HG02759 (cell line): Measurements from ENCODE around the gene DTNB.
"Not testable (repeated sequence)": the region's sequence is repeated elsewhere in the genome, so short reads cannot be mapped to it uniquely, and the experiment has no call there.

Experiments
- ATAC-seq: cut with Tn5 transposase; IDR thresholded peaks from one replicate; pipeline ENCODE4 v1.9.1; 2021; ENCODE audit warnings: mild to moderate bottlenecking, moderate library complexity; ENCODE audit not compliant: unreplicated experiment

Gene DTNB

DNA sequence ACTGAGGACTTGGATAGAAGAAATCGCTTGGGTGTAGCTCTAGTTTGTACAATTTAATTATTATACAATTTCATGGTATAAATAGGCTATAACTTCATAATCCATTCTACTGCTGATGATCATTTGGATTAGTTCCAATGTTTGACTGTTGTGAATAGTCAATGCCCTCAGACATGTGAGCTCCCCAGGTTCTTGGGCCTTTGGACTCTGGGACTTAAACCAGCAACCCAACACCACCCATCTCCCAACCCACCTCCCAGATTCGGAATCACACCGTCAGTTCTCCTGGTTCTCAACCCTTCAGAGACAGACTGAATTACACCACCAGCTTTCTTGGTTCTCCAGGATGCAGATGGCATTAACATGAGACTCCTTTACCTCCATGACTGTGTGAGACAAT is 247.1 kb downstream of the DTNB start:
- ATAC-seq = no peak

DNA sequence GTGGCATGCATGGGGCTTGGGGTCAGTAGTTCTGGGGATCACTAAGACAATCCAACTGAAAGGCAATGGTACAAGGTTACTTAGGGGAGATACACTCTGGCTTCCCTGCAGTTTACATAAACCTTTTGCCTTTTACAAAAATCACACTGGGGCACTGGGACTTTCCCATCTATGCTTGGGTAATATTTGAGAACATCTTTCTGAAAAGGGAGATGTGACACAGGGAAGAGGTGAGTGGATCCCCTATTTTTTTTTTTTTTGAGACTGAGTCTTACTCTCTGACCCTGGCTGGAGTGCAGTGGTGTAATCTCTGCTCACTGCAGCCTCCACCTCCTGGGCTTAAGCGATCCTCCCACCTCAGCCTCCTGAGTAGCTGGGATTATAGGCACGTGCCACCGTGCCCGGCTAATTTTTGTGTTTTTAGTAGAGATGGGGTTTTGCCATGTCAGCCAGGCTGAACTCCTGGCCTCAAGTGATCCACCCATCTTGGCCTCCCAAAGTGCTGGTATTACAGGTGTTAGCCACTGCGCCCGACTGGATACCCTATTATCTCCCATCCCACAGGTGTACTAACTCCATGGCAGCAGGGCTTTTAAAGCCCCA is 248.8 kb downstream of the DTNB start:
- ATAC-seq = no peak

DNA sequence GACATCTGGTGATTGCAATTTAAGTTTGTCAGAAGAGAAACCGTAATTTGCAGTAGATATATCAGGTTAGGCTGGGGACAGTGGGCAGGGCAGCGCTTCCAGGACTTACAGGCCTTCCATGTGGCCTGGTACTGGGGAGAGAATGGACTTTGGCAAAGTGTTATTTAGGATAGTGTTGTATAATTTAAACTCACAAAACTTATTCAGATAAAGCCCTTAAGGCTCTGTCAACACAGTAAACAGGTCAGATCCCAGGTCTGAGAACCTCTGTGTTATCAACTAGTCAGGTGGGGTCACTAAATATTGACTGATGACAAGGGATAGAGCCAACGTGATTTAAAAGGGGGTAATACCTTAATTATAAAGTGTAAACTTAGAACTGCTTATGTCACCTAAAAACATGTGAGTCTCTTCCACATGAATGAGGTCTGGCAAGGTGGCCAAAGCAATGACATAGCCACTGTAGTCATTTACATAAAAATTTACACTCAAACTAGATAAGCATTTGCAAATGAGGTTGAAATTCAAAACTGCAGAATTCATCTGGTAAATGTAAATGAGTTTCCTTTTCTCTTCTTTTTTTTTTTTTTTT is 251.5 kb downstream of the DTNB start:
- ATAC-seq = no peak

DNA sequence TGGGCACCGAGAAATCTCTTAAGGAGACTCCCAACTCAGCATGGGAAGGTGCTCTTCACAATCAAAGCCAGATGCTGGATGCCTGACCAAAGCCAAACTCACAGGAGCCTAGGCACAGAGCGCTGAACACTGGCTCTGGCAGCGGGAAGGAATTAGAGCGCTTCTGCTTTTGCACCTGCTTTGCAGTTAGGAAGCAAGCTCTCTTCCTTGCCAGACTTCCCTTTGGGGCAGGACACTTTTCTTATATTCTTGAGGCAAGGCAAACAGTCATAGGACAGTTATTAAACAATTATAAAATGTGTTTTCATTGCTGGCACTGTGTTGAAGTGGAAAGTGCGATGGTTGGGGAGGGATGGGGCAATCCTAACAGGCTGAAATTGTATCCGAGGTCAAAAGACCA is 252.1 kb downstream of the DTNB start:
- no peak for ATAC-seq

DNA sequence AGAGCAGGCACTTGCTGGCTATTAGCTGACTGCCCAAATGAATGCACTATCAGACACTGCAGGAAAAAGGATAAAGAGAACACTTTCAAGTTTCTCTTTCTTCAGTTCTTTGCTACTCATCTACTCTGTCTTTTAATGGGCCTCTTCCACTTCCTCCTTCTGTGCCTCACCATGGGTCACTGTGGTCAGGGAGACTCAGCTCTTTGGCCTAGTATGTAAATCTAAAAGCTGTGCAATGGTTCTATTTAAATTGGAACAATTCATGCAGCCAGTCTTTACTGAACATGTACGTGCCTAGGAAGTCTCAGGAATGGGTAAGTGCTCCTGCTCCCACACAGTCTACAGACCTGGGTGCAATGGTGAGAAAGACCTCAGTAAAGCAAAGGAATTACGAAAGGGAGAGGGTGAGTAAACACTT is 252.5 kb downstream of the DTNB start:
- ATAC-seq = peak; percentile 49

DNA sequence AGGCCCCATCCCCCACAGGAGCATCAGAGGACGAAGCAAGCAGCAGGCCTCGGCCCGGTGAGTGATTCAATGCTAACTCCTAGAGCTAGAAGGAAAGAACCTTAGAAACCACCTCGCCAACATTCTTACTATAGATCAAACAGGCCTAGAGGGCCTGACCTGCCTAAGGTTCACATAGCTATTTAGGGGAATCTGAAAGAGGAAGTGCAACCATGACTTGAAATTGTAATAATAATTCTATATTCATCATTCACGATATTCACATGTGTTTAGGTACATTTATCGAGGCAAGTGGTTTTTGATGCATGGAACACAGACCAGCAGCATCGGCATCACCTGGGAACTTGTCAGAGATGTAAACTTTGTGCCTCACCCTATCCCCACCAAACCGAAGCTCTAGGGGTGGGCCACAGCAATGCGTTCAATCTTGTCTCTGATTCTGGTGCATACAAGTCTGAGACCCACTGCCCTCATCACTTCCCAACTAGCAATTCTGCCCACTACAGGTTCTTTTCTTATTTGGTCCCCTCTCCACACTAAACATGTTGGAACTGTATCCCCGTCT is 253.6 kb downstream of the DTNB start:
- peak; percentile 73 for ATAC-seq

DNA sequence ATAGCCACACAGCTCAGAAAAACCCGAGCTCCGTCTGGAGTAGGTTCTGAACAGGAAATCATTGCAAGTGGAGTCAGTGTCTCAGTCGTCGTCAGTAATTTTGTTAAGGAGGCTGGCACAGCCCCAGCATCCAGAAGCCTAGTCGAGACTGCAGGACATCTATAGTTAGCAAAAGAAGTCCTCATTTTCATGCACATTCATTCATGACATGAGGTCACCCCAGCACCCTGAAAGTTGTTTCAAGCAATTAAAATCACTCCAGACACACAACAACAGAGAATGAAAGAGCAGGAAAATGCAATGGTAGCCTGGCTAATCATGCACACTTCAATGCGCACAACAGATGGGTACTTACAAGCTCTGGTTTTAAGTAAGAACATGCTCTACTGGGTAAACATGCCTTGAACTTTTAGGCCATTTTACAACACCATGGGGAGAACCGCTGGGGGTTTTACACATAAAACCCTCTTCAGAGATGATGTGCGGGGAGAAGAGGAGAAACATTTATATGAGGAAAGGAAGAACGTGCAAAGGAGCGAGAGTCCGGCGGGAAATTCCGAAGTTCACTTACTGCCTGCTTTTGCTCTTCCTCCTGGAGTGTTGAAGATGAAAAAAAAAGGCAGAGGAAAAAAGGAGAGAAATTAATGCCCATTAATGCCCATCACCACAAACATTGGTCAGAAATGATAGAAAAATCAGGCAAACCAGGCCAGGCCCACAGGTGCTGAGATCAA is 254.3 kb downstream of the DTNB start:
- ATAC-seq = peak; percentile 21

DNA sequence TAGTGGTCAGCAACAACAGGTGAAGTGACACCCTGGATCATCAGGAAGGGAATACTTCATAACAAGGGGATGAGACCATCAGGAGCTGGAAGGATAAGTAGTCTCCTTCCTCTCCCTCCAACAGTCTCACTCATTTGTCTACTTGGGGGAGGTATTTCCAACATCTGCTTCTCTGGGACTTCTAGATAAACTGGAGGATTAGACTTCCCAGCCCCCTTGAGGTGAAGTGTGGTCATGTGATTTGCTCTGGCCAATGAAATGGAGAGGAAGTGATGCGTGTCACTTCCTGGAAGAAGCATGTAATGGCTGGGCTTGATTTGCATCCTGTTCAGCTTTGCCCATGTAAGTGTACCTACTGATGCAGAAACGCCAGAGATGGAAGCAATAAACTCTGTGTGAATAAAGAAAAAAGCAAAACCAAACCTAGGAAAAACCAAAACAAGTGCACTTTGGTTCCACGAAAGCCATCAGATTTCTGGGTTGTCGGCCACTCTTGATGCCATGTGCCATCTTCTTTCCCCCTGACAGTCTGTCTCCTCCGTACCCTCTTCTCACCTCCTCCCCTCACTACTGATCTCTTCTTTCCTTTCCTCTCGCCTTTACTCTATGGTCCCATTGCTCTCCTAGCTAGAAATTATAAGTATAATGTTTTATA is 255.5 kb downstream of the DTNB start:
- no peak for ATAC-seq

DNA sequence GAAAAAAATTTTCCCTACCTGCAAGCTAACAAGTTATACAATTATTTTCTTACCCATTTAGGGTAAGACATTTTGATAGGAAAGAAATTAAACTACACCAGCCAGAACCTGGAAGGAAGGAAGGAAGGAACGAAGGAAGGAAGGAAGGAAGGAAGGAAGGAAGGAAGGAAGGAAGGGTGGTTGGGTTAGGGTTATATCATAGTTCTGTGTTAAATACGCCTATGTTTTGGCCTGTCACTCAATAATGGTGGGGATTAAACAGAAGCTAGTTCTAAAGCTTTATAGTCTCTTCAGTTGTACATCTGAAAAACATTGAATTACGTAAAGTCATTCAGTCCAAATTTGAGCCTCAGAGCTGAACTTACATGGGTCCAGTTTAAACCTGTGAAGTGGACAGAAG is 256.7 kb downstream of the DTNB start:
- no peak for ATAC-seq

DNA sequence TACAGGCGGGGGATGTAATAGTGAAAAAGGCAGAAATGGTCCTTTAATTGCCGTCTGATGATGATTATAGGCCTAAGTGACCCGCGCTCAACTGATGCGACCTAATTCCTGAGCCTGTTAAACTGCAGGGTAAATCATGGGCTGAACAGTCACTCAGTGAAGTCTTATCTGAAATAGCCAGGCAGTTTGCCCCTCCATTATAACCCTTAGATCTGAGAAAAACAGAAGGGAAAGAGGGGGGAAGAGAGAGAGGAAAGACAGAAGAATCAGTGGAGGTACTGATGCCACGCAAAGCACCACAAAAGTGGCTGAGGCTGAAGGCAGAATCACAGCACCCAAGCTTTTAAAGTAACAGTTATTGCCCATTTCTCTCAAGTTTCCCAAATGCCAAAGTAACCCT is 258.6 kb downstream of the DTNB start:
- ATAC-seq = no peak

DNA sequence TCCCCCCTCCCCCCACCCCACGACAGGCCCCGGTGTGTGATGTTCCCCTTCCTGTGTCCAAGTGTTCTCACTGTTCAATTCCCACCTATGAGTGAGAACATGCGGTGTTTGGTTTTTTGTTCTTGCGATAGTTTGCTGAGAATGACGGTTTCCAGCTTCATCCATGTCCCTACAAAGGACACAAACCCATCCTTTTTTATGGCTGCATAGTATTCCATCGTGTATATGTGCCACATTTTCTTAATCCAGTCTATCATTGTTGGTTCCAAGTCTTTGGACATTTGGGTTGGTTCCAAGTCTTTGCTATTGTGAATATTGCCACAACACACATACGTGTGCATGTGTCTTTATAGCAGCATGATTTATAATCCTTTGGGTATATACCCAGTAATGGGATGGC is 260.0 kb downstream of the DTNB start:
- ATAC-seq = not testable (repeated sequence)

DNA sequence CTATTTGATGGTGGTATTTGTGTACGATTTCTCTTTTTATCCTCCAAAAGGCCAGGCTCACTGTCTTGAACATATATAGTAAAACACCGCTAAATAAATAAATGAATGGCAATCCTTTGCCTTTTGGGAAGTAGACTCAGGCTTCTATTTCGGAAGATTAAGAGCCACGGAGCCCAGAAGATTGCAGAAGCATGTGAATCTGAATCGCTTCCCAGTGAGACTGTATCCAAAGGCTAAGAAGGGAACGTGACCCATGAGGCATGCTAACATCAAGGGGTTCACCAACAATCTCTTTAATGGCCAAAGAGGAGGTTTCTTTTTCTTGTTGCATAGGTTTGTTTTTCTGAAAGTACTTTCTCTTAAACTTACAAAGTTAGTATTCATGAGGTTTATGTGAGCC is 261.6 kb downstream of the DTNB start:
- ATAC-seq = no peak

DNA sequence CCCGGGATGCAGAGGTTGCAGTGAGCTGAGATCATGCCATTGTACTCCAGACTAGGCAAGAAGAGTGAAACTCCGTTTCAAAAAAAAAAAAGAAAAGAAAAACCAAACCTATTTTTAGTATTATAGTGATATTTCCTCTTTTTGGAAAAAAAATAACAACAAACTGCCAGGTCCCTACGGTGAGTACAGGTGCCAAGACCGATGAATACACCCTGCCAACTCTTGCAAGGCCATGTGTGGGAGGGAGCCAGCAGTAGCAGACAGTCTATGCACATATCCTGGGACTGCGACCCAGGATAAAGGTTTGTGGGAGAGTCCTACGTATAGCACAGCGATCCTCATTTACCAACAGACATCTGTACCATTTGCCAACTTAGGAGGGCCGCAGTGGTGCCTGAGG is 262.1 kb downstream of the DTNB start:
- no peak for ATAC-seq

DNA sequence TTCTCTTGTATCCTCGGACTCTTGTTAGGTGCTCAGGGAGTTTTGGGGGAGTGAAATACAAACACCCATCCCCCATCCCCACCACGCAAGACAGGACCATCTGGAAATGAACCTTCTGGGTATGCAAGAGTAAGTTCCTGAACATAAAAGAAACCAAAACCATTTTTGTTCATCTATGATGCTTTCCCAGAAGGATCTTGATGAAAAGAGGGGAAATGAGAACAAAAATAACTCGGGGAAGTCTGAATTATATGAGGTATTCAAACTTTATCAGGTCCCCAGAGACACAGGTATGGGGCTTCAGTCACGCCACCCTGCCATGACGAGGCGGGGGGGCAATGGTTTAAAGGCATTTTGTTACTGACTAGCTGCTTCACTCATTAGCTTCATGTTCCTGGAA is 263.0 kb downstream of the DTNB start:
- peak; percentile 63 for ATAC-seq

DNA sequence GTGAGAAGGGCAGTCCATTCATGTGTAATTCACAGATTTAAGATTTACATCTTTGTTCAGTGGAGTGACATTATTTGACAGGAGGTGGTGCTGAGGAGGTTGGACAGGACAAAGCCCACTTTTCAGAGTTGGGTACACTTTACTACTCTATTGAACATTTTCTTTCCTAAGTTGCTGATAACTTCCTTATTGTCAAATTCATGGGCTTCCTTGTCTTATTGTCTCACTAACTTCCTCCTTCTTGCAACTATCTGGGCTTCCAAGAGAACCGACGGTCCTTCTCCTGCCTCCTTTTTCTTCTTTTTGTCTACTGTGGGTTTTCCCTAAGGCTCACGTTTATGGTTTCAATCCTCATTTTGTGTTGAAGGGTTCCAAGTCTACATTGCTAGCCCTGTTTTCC is 263.9 kb downstream of the DTNB start:
- ATAC-seq = no peak

DNA sequence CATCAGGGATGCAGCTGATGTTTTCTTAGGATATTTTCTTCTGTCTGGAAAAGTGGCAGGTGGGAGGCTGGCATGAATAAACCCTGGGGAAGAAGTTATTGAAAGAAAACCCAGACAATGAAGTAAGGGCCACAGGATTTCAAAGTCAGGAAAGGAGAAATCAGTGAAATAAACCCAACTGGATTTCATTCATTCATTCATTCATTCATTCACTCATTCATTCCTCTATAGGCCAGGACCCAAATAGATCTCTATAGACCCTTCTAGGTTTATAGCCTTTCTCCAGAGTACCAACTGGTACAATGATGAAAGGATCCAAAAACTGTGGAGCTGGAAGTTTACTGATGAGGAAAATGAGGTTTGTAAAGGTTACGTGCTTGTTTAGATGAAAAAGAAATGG is 264.3 kb downstream of the DTNB start:
- ATAC-seq = no peak

DNA sequence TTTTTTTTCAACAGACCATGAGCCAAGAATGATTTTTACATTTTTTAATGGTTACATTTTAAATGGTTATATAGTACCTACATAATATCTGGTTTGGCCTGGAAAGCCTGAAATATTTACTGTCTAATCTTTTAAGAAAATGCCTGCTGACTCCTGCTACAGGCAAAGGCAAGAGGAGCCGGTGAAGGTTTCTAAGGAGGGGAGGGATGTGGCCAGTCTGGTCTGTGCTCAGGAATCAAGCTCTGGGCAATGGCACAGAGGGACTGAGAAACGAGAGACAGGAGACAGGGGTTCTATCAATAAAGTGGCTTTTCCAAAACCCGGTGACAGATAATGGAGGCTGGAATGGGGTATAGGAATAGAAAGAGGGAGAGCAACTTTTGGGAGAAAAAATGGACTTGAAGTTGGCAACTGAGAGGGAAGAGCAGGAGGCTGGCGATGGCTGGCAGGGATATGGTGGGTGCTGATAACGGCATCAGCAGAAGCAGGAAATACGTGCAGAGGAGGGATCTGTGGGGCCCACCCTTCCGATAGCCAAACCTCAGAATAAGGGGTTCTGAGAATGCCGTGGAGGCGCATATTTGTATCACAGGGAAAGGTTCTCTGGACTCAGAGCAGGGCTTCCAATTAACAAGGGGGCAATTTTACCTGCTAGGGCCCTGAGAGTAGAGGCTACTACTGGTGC is 267.6 kb downstream of the DTNB start:
- ATAC-seq = no peak

DNA sequence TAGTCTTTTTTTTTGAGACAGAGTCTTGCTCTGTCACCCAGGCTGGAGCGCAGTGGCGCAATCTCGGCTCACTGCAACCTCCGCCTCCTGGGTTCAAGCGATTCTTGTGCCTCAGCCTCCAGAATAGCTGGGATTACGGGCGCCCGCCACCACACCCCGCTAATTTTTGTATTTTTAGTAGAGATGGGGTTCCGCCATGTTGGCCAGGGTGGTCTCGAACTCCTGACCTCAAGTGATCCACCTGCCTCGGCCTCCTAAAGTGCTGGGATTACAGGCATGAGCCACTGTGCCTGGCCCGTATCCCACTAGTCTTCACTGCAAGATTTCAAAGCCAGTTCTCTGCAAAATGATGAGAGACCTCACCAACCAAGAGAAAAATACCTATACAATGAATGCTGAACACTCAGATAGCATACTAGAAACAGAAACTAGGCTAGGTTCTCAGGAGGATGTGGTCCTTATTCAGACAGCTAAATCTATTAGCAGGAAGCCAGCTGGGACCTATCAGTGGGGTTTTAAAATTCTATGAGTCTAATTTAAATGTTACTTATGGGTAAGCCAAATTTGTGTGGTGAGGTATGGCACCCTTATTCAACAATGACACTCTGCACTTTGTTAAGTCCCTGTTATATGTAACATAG is 270.1 kb downstream of the DTNB start:
- peak; percentile 60 for ATAC-seq

DNA sequence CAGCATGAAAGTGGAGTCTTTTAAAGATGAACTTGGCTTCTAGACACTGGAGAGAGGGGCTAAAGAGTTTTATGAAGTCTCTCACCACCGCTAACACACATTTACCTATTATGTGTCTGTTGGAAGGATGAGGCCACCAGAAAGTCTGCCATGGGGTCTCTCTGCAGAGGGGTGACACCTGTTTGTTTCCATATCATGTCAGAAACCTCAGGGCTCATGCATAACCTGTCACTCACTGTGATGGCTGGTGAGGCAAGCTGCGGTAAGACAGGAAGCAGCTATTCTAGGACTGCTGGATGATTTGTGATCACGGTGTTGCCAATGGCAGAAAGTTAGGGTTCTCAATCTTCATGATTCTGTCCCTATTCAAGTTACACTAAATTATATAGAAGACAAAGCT is 270.9 kb downstream of the DTNB start:
- peak; percentile 47 for ATAC-seq

DNA sequence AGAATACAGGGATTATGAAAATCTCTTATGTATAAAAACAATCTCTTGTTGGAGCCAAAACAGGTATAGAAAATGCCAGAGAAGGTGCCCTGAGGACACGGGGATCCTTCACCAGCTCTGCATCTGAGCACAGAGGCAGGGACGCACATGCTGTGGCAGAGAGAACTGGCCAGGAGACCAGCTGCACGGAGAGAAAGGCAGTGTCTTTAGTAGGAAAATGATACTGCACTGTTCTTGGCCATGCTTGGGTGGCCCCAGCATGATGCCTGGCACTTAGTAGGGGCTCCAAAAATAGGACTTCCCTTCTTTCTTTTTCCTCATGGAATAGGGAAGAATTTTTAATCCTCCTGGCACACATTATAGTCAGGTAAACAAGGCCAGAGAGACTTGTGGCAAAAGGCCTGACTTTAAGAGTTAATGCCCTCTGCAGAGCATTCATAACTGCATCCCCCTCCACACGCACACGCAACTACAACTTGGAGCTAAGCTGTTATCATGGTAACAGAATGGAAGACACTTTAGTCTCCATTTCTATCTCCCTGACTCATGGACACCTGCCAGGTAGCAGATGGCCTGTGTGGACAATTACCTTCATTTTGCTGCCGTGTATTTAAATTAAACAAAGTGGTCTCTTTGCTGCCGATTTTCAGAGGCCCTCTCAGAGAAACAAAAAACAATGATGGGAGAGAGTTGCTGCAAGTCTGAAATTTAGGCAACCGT is 271.9 kb downstream of the DTNB start:
- ATAC-seq = no peak
